Body of pancreas (tissue), 4 donors: Measurements from ENCODE around the gene TBL1XR1. TPM values are rescaled to one million over a fixed set of nuclear protein-coding genes. Genes with fewer than 3 reads are reported as not detected.

Source experiments
- ATAC-seq: fragments of 150-250 bp; one replicate; pipeline ENCODE4 v1.9.1; 2016
- DNase-seq, 4 donors: peaks; one replicate each; pipeline ENCODE4 v3.0.0-alpha.2; 2019
- H3K27ac ChIP-seq, 4 donors: fragments of 200-600 bp; sonication (generic); 1 replicate in 3 of 4; 2 replicates in 1 of 4; pipeline versions ENCODE4 v1.5.1 to v1.6.1; 2016 to 2019; ENCODE audit warnings: mild to moderate bottlenecking in 1 of 4, mixed read lengths in 1 of 4, moderate library complexity in 1 of 4
- H3K27me3 ChIP-seq, 2 donors: fragments of 200-600 bp; sonication (generic); one replicate each; pipeline ENCODE4 v1.6.0; 2016; ENCODE audit warnings: mild to moderate bottlenecking in 1 of 2
- H3K36me3 ChIP-seq, 2 donors: fragments of 200-600 bp; sonication (generic); replicated peaks in 1 of 2; 2 replicates each; pipeline ENCODE4 v1.5.1; 2016; ENCODE audit warnings: low read depth in 2 of 2; ENCODE audit not compliant: insufficient read depth in 1 of 2
- H3K4me1 ChIP-seq: fragments of 200-600 bp; sonication (generic); one replicate; pipeline ENCODE4 v1.6.0; 2016
- H3K4me3 ChIP-seq, 2 donors: fragments of 200-600 bp; sonication (generic); 1 replicate in 1 of 2; 2 replicates in 1 of 2; pipeline ENCODE4 v1.5.1; 2016 to 2019
- H3K9me3 ChIP-seq, 3 donors: fragments of 200-600 bp; sonication (generic); 1 replicate in 2 of 3; 2 replicates in 1 of 3; pipeline ENCODE4 v1.5.1; 2016
- POLR2A ChIP-seq, 3 donors: fragments of 450-650 bp; IDR thresholded peaks; one replicate each; pipeline ENCODE4 v1.6.1; 2016; ENCODE audit warnings: antibody characterized with exemption in 3 of 3, mild to moderate bottlenecking in 2 of 3
- WGBS, 2 donors: methylation state at CpG; one replicate each; pipeline ENCODE4 v1.1.5; 2017; 5-methylcytosine and 5-hydroxymethylcytosine counted together
- intact Hi-C: fragments of 100-400 bp; cut with DNase I; formaldehyde crosslinking; loops from one replicate; pipeline ENCODE4 v1.15.1; 2023
- total RNA-seq, 2 donors: library from RNA; depleted of rRNA; stranded (reverse); fragments of >200 nt; gene quantifications; one replicate each; pipeline ENCODE4 v1.1.0, GENCODE V29; 2016
- TF ChIP-seq, protein P1 (sequence below), 7 experiments: fragments of 450-650 bp in 4 of 7; fragments of 200-600 bp in 3 of 7; sonication (generic) in 3 of 7; IDR thresholded peaks; one replicate each; pipeline ENCODE4 v1.5.1; 2016 to 2019; ENCODE audit warnings: antibody characterized with exemption in 7 of 7

Gene TBL1XR1
- total RNA-seq, 2 donors from 2014 or later, result 34.3 to 57.9 TPM

DNA sequence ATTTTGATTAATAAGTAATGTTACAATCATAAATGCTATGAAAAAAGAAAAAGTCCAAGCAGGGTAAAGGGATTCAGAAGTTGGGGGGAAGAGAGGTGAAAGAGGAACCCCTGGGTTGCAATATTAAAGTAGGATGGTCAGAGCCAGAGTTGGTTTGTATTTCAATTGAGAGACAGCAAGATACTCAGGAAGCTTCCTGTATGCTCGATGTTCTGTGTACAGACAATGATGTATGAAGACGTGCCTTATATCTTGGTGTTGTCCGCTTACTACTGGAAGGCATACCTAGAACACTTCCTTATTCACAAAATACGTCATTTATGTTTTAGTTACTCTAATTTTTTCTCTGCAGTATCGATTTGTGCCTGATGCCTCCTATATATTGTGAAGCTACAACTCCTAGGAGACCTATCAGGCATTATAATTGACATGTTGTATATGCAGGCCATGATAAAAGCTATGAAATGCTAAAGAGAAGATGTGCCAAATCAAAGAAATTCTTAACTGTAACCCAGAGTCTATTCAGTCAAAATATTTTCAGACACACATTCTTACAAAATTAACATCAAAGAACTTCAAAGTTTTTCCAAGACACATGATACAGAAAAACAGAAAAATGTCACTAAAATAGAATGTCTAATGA, 87.5 kb downstream of the TBL1XR1 start:
- Histone ChIP-seq H3K36me3 (no peaks in the 10 kb centered on the region), H3K9me3 (no peaks in the 10 kb centered on the region), H3K4me1 (peaks cover 36% of the 10 kb centered on the region), H3K27ac (no peak overlapping the region), H3K27me3 (no peaks in the 10 kb centered on the region), H3K4me3 (no peak overlapping the region)
- ATAC-seq (no peak), DNase-seq (no peak)
- intact Hi-C loops, result no loop called here
- TF ChIP-seq, protein P1, sequence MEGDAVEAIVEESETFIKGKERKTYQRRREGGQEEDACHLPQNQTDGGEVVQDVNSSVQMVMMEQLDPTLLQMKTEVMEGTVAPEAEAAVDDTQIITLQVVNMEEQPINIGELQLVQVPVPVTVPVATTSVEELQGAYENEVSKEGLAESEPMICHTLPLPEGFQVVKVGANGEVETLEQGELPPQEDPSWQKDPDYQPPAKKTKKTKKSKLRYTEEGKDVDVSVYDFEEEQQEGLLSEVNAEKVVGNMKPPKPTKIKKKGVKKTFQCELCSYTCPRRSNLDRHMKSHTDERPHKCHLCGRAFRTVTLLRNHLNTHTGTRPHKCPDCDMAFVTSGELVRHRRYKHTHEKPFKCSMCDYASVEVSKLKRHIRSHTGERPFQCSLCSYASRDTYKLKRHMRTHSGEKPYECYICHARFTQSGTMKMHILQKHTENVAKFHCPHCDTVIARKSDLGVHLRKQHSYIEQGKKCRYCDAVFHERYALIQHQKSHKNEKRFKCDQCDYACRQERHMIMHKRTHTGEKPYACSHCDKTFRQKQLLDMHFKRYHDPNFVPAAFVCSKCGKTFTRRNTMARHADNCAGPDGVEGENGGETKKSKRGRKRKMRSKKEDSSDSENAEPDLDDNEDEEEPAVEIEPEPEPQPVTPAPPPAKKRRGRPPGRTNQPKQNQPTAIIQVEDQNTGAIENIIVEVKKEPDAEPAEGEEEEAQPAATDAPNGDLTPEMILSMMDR (IDR thresholded peaks at IDR 0.05), result no peak
- TF ChIP-seq POLR2A (IDR thresholded peaks at IDR 0.05), result no peak
- WGBS, 2 donors, result 74 to 80% methylated on average over 5 of the region's 5 CpGs

DNA sequence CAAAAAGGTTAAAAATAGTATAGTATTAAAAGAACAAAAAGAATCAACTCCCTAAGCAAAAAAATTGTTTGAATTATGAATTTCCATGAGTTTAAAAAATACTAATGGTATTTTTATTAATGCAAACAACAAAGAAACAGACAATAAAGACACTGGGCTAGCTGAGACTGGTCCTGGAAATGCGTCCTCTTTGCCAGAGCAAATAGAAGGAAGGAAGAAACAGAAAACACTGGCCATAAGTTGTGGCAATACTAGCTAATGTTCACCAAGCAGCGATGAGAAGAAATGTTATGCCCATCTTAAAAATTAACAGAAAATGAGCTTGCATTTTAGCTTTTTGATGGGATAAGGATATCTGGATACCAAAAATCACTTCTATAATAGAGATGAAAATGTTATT, 88.6 kb downstream of the TBL1XR1 start:
- WGBS, 2 donors, result 43 to 54% methylated on average over 2 of the region's 2 CpGs
- Histone ChIP-seq H3K27ac (no peak overlapping the region), H3K27me3 (no peaks in the 10 kb centered on the region), H3K4me3 (no peak overlapping the region), H3K4me1 (peaks cover 41% of the 10 kb centered on the region), H3K36me3 (no peaks in the 10 kb centered on the region), H3K9me3 (no peaks in the 10 kb centered on the region)
- DNase-seq, result no peak
- intact Hi-C loops, result no loop called here
- no peak for ATAC-seq
- TF ChIP-seq POLR2A (IDR thresholded peaks at IDR 0.05), result no peak
- TF ChIP-seq, protein P1 (IDR thresholded peaks at IDR 0.05), result no peak

DNA sequence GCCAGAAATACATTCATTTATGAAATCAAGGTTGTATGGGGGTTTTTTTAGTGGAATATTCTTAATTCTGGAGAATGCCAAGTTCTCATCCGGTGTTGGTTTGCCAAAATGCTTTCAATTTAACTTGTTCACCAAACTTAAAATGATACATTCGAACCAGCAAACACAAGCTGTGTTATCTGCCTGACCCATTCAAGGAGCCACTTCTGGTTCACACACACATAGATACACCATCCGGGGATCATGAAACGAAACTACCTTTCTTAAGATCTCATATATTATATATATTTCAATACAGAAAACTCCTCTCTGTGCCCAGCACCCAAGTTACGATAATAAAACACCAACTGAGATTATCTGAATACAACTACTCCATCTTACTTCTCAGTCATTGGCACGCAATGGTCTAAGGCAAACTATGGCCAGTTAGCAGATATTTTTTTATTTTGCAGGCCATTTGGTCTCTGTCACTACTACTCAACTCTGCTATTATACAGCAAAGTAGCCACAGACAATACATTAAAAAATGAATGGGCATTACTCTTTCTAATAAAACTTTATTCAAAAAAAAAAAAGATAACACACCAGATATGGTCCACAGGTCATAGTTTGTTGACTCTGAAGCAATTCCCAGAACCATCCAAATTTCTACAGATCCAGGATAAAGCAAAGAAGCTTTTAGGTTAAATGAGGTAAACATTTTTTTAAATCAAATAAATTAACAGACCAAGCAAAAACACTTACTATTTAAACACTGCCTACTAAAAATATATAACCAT, 89.6 kb downstream of the TBL1XR1 start:
- DNase-seq (no peak), ATAC-seq (no peak)
- Histone ChIP-seq H3K9me3 (no peaks in the 10 kb centered on the region), H3K27ac (no peak overlapping the region), H3K4me3 (no peak overlapping the region), H3K4me1 (peaks cover 51% of the 10 kb centered on the region), H3K27me3 (no peaks in the 10 kb centered on the region), H3K36me3 (no peaks in the 10 kb centered on the region)
- intact Hi-C loops, result no loop called here
- TF ChIP-seq, protein P1 (IDR thresholded peaks at IDR 0.05), result no peak
- TF ChIP-seq POLR2A (IDR thresholded peaks at IDR 0.05), result no peak
- WGBS, 2 donors, result 77 to 87% methylated on average over 6 of the region's 6 CpGs

DNA sequence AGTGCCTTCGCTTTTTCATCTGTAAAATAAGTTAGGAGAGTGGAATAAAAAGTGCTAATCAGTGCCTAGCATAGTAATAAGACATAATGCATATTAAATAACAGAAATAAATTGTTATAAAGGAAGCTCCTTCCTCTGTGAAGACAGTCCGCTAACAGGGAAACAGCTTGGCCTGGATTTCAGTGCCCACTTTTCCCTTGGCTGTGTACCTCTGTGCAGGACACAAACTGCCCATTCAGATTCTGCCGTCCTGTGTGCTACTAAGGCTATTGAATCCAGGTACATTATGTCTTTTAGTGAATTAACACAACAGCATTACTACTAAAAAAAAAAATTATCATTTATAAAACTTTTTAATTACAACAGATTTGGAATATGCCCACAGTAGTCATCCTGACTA, 90.7 kb downstream of the TBL1XR1 start:
- TF ChIP-seq, protein P1 (IDR thresholded peaks at IDR 0.05), result no peak
- no peak for TF ChIP-seq POLR2A (IDR thresholded peaks at IDR 0.05)
- intact Hi-C loops, result no loop called here
- no peaks in the 10 kb centered on the region for H3K36me3 ChIP-seq
- DNase-seq, result no peak
- no peaks in the 10 kb centered on the region for H3K27me3 ChIP-seq
- no peak overlapping the region for H3K27ac ChIP-seq
- H3K4me1 ChIP-seq, result peaks cover 52% of the 10 kb centered on the region
- H3K9me3 ChIP-seq, result no peaks in the 10 kb centered on the region
- ATAC-seq, result no peak
- 87 to 92% methylated on average over 3 of the region's 3 CpGs for WGBS, 2 donors
- H3K4me3 ChIP-seq, result no peak overlapping the region
